Activated CD8-positive, alpha-beta memory T cell treated with anti-CD3 and anti-CD28 coated beads, Interleukin-2, amount 50 U/mL, for 1 hour (primary cell): Measurements from ENCODE around the gene SPATA22.
"Not testable (repeated sequence)": the region's sequence is repeated elsewhere in the genome, so short reads cannot be mapped to it uniquely, and the experiment has no call there.

Experiments used
- DNase-seq: peaks from one replicate; pipeline ENCODE4 v3.0.0-alpha.2; 2020; ENCODE audit errors: extremely low read depth

The SPATA22 gene

DNA sequence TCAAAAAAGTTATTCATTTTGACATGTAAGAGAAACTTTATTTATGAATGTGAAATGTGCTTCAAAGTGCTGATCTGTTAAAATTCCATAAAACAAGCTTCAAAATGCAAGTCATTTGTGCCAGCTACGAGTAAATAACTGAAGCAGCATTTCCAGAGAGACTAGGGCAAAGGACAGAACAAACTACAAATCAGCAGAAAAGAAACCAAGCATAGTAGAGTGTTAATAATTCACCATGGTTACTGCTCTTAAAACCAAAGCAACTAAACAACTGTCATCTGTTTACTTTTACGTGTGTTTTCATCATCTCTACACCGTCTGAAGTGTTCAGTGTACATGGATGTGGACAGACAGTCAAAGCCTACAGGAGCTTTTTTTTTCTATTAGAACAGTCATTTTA, 2.6 kb upstream of the SPATA22 start:
- DNase-seq, result no peak

DNA sequence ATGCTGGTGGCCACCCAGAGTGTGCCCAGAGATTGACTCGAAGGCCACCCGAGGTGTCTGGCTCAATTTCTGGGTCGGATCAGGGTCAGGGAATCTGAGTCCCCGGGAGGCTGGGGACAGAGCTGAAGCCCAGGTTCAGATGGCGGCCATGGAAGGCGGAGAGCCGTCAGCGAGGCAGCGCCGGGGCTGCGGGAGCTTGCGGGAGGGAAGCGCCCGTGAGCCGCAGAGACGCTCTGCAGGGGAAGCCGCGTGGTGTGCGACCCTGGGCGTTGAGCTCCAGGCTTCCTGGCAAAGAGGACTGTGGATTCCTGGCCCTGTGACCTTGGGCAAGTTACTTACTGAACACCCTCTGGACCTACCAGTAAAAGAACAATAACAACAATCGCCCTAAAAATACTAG, 518 bp upstream of the SPATA22 start:
- no peak for DNase-seq

- DNase-seq, result no peak
Measured at GRCh38 chr17:3469529-3469928, 2.1 kb downstream of the SPATA22 start.

DNA sequence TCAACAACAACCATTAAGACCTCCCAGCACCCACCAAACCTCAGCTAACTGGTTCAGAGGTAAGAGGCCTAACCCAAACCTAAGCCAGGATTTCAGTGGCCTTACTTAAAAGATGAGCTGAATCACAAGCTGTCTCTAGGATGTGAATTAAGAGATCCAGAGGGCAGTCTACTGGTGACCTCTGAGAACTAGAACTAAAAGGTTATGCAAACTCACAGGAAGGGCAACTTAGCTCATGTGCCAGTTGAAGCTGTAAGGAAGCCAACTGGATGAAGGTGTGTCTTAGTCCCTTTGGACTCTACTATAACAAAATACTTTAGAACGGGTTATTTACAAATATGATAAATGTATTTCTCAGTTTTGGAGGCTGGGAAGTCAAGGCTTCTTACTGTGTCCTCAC, 5.3 kb downstream of the SPATA22 start:
- DNase-seq, result not testable (repeated sequence)

DNA sequence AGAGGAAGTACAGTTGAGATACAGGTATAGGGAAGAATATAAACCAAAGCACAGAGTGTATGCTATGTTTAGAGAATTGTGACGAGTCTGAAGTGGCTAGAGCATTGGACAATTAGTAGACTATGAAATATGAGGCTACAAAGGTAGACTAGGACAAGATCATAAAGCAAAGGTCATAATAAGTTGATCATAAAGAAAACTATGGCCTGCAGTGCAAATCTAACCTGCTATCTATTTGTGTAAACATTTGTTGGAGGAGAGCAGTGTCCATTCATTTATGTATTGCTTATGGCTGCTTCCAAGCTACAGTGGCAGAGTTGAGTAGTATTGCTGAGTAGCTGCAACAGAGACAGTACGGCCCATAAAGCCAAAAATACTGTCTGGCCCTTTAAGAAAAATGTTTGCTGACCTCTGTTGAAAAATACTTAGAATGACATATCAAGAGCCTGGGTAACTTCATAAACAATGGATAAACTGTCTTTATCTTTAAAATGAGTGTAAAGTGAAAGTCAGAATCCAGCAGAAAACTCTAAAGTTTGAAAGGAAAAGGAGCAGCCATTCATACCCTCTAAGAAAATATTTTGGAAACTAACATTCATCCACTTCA, 23.5 kb downstream of the SPATA22 start:
- DNase-seq, result no peak

DNA sequence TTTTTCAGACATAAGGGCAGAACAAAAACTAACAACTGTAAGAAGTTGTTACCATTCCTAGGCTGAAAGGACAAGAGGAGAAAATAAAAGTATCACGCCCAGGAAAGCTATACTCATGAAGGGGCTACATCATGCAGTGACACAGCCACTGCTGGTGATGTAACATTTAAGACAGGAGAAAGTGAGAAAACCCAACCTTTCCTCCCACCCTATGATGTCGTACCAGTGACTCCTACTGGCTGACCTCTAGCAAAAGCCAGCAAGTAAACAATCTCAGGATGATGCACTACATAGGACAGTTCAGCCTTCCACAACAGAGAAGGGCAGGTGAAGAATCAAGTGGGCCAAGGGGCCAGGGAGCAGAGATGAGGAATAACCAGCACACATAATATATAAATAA, 24.0 kb downstream of the SPATA22 start:
- DNase-seq, result no peak

GRCh38 chr17:3440451-3440850, 31.2 kb downstream of the SPATA22 start:
- no peak for DNase-seq

GRCh38 chr17:3438368-3438767, 33.3 kb downstream of the SPATA22 start:
- DNase-seq, result no peak

GRCh38 chr17:3433741-3434140, 37.9 kb downstream of the SPATA22 start, which contains the start of gene OR1E2:
TSS of gene OR1E2 (minus strand) at chr17:3433841. CDS start at chr17:3433841, 0 bp downstream.
- DNase-seq, result no peak

GRCh38 chr17:3433215-3433614, 38.4 kb downstream of the SPATA22 start:
- not testable (repeated sequence) for DNase-seq

DNA sequence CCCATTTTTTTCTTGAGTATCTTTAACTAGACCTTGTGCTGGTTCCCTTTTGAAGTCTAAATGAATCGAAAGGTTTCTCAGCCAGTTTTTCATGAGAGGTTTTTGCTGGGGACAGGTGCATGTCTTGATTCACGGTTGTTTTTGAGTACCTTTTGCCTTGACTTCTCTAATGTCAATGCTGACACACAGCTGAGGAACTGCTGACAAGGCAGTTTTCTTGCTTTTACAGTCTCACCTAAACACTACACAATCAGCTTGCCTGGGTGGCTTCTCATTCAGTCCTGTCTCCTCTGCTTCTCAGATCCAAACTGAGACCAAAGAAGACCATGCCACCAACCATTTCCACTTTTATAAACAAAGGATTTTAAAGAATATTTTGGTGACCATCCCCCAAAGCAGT, 53.4 kb downstream of the SPATA22 start:
- no peak for DNase-seq

DNA sequence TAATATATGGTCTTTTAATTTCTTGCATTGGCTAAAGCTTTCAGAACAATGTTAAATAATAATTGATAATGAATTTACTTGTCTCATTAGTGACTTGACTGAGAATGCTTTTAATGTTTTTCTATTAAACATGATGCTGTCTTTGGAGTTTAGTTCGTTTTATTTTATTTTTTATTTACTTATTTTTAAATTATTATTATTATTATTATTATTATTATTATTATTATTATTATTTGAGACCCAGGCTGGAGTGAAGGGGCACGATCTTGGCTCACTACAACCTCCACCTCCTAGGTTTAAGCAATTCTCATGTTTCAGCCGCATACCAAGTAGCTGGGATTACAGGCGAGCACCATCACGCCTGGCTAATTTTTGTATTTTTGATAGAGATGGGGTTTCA, 56.0 kb downstream of the SPATA22 start:
- DNase-seq, result no peak

DNA sequence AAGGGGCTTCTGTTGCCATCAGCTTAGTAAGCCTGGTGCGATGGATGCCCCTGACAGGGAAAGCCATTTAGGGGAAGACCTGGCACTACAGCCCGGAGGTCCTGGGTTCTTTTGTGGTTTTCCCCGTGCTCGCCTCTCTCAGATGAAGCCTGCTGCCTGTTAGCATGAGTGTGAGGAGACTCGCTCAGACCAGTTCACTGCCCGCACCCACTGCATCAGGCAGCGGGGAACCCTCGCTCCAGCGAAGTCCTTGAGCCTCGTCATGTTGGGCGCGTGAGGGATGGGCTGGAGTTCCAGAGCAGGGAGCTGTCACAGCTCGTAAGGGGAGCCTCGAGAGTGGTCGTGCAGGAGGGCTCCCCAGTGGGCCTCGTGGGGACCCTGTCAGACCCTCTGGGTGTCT, 59.4 kb downstream of the SPATA22 start:
- DNase-seq, result not testable (repeated sequence)

DNA sequence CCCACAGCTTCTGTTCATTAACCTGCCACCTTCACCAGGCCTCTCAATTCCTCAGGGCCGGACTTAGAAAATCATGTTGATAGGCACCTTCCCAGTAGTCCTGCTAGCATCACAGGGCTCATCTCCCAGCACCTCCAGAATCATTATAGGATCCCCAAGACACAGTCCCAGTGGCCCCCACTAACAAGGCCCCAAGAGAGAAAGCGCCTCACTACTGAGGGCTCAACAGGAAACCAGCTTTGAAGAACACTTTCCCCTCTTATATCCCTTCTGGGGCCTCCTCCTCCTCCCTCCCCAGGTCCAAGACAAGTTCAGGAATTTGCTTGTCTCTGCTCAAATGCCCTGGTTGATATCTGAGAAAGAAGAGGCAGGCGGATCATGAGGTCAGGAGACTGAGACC, 60.5 kb downstream of the SPATA22 start, which contains the start of gene OR3A3:
OR3A3 (plus strand) TSS at position 301 of the 400 bp plus-strand sequence.
- no peak for DNase-seq

GRCh38 chr17:3403856-3404255, 67.8 kb downstream of the SPATA22 start:
- not testable (repeated sequence) for DNase-seq

DNA sequence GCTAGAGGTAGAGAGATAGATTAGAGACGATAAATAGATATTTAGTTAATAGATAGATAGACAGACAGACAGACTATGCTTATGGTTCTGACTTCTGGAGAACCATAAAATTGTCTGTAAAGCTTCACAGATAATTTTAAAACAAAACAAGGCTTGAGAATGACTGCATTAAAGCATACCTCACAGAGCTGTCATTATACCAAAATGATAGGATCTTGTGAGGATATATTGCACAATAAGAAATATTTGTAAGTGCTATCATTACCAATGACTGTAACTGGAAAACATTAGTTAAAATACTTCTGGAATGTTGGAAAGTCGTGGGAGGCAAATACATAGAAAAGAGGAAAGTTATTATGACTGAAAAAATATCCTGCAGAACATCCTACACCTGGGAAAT, 69.8 kb downstream of the SPATA22 start:
- DNase-seq, result no peak

- DNase-seq, result no peak
Measured at GRCh38 chr17:3400055-3400454, 71.6 kb downstream of the SPATA22 start.

GRCh38 chr17:3398310-3398709, 73.3 kb downstream of the SPATA22 start, which contains the start of gene OR1E1:
TSS of gene OR1E1 (minus strand) at chr17:3398410. CDS start at chr17:3398410, 0 bp downstream.
- no peak for DNase-seq

GRCh38 chr17:3397801-3398200, 73.8 kb downstream of the SPATA22 start:
- DNase-seq, result not testable (repeated sequence)
